Measurements from ENCODE around the gene SCNN1B.
"Not testable (repeated sequence)": the region's sequence is repeated elsewhere in the genome, so short reads cannot be mapped to it uniquely, and the experiment has no call there.

Gene SCNN1B

GRCh38 chr16:23378921-23379320 lies 76.8 kb downstream of the SCNN1B start:
- no peak for TF ChIP-seq CTCF (conservative IDR thresholded peaks at IDR 0.05)
- no peak overlapping the region for H3K27ac ChIP-seq

GRCh38 chr16:23379707-23380106 lies 77.6 kb downstream of the SCNN1B start:
- TF ChIP-seq CTCF (conservative IDR thresholded peaks at IDR 0.05): no peak
- H3K27ac ChIP-seq: no peak overlapping the region

GRCh38 chr16:23380501-23380951 lies 78.4 kb downstream of the SCNN1B start:
- no peak for TF ChIP-seq CTCF (conservative IDR thresholded peaks at IDR 0.05)
- H3K27ac ChIP-seq: no peak overlapping the region

GRCh38 chr16:23381702-23382101 lies 79.6 kb downstream of the SCNN1B start:
- not testable (repeated sequence) for H3K27ac ChIP-seq

- no peak for TF ChIP-seq CTCF (conservative IDR thresholded peaks at IDR 0.05)
- no peak overlapping the region for H3K27ac ChIP-seq
Measured at GRCh38 chr16:23382279-23382678, 80.2 kb downstream of the SCNN1B start.

DNA sequence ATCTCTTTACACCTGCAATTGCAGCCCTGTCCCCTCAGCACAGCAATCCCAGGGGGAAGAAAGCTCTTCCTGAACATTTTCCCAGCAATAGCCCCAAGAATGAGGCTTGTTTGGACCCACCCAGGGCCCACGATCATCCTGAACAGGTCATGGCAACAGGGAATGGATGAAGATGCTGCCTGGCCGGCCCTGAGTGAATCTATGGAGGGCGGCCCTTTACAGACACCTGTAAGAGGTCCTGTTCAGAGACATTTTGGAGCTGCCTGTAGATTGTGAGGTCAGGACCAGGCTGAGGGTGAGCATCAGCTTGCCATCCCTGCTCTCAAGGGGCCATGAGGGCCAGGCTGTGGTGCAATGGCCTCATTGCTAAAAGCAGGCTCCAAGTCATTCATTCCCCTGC lies 81.8 kb downstream of the SCNN1B start:
- H3K27ac ChIP-seq: no peak overlapping the region
- TF ChIP-seq CTCF (conservative IDR thresholded peaks at IDR 0.05): no peak

DNA sequence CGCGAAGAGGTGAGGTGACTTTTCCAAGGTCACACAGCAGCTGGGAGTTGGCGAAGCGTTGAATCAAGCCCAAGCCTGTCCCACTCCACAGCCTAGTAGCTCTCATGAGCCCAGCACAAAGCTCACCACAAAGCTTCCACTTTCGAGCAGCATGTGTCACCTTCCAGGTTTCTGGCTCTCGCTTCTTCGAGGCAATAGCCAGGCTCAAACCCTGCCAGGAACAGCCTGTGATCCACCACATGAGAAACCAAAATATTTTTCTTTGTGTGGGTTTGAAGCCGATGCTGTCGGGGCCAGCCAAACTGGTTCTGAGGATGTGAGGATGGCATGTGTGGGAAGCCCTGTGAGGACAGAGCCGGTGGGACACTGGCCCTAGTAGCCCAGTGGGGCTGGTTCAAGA lies 82.8 kb downstream of the SCNN1B start:
- no peak overlapping the region for H3K27ac ChIP-seq
- no peak for TF ChIP-seq CTCF (conservative IDR thresholded peaks at IDR 0.05)

DNA sequence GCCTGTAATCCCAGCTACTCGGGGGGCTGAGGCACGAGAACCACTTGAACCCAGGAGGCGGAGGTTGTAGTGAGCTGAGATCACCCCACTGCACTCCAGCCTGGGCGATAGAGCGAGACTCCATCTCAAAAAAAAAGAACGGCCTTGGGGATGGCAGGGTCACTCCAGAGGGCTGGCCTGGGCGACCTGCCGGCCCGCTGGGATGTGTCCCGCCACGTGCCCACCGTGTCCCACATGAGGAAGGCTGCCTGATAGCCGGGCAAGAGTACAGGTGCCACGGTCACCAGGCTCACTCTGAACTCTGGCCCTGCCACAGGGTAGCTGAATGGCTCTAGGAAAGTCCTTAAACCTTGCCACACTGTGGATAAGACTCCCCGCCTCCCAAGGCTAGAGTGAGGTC lies 83.3 kb downstream of the SCNN1B start:
- TF ChIP-seq CTCF (conservative IDR thresholded peaks at IDR 0.05): no peak
- H3K27ac ChIP-seq: no peak overlapping the region
